ENCODE results near the gene TTC6.
A peak's percentile ranks its signal among the peaks of the same experiment; 100 is the strongest.

GRCh38 chr14:37591941-37592481 lies 3.4 kb upstream of the TTC6 start:
- no peak for TF ChIP-seq EZH2phosphoT487 (IDR thresholded peaks at IDR 0.05; ENCODE audit: insufficient read depth, low read depth)
- TF ChIP-seq EZH2 (IDR thresholded peaks at IDR 0.05; ENCODE audit: insufficient read depth, poor library complexity, severe bottlenecking), result peak; percentile 83
